Sciatic nerve (tissue), 2 donors: ENCODE results near the gene IARS2. TPM values are rescaled to one million over a fixed set of nuclear protein-coding genes. Genes with fewer than 3 reads are reported as not detected.
"Not testable (repeated sequence)": the region's sequence is repeated elsewhere in the genome, so short reads cannot be mapped to it uniquely, and the experiment has no call there.

ENCODE experiments used
- ATAC-seq: fragments of 200-7000 bp; cut with Tn5 transposase; one replicate; pipeline ENCODE4 v1.9.1; 2020; ENCODE audit warnings: mild to moderate bottlenecking, moderate library complexity
- DNase-seq: peaks from one replicate; pipeline ENCODE4 v3.0.0-alpha.2; 2020; ENCODE audit warnings: low spot score
- intact Hi-C: fragments of 100-400 bp; cut with DNase I; formaldehyde crosslinking; loops from one replicate; pipeline ENCODE4 v1.14.2; 2022
- total RNA-seq: library from RNA; stranded (reverse); fragmentation: NEBNext Ultra II Directional; extraction: Animal tissue kit (Norgen Biotek cat#: 25700); gene quantifications from one replicate; pipeline ENCODE4 v1.2.1, GENCODE V29; 2021
- donor health status: DM: no; HTN: no; CAD: no.
- donor health status: DM: no; HTN: no; CAD: no.

Gene IARS2
- 48.7 TPM for total RNA-seq

GRCh38 chr1:220094016-220094911 lies at the start of gene IARS2:
TSS of gene IARS2 (plus strand) at chr1:220094132. CDS start at chr1:220094217, 85 bp downstream.
- peak; percentile 95 for ATAC-seq
- intact Hi-C loops, result no loop called here
- DNase-seq, result peak; percentile 94

GRCh38 chr1:220044678-220045355 lies 49.1 kb upstream of the IARS2 start:
- ATAC-seq, result no peak
- DNase-seq, result no peak
- intact Hi-C loops, result no loop called here

GRCh38 chr1:220045356-220046051 lies 48.4 kb upstream of the IARS2 start:
- intact Hi-C loops, result no loop called here
- ATAC-seq, result no peak

GRCh38 chr1:220046052-220046930 lies 47.6 kb upstream of the IARS2 start, which contains the start of gene EPRS1:
TSS of gene EPRS1 (minus strand) at chr1:220046505. CDS start at chr1:220046388, 117 bp downstream.
- DNase-seq, result peak; percentile 93
- ATAC-seq, result peak; percentile 99
- intact Hi-C loops, result no loop called here

More at GRCh38 chr1:220045356-220046051, 48.4 kb upstream of the IARS2 start:
- no peak for DNase-seq

GRCh38 chr1:220056374-220056773 lies 37.6 kb upstream of the IARS2 start:
- intact Hi-C loops, result no loop called here
- DNase-seq (no peak), ATAC-seq (no peak)

GRCh38 chr1:220060876-220061275 lies 33.1 kb upstream of the IARS2 start:
- no peak for ATAC-seq
- DNase-seq, result no peak
- intact Hi-C loops, result no loop called here

- ATAC-seq (no peak), DNase-seq (no peak)
Measured at GRCh38 chr1:220062629-220063028, 31.3 kb upstream of the IARS2 start.

GRCh38 chr1:220067269-220068204 lies 26.4 kb upstream of the IARS2 start:
- intact Hi-C loops, result no loop called here
- no peak for ATAC-seq

More at GRCh38 chr1:220062629-220063028, 31.3 kb upstream of the IARS2 start:
- intact Hi-C loops, result no loop called here

GRCh38 chr1:220076861-220077762 lies 16.8 kb upstream of the IARS2 start:
- intact Hi-C loops, result loop anchor here (5.0 to 10.0 kb wide), 2 partner anchors 490 to 902 kb away; partner anchors contain the start of gene LYPLAL1
- DNase-seq (no peak), ATAC-seq (no peak)

More at GRCh38 chr1:220067269-220068204, 26.4 kb upstream of the IARS2 start:
- no peak for DNase-seq

GRCh38 chr1:220077887-220078286 lies 16.0 kb upstream of the IARS2 start:
- intact Hi-C loops, result loop anchor here (5.0 to 10.0 kb wide), 2 partner anchors 489 to 903 kb away; partner anchors contain the start of gene LYPLAL1
- no peak for ATAC-seq
- DNase-seq, result no peak

- intact Hi-C loops, result no loop called here
- ATAC-seq (no peak), DNase-seq (no peak)
Measured at GRCh38 chr1:220084460-220084859, 9.5 kb upstream of the IARS2 start.

GRCh38 chr1:220086261-220086686 lies 7.7 kb upstream of the IARS2 start:
- ATAC-seq, DNase-seq, intact Hi-C loops: not testable (repeated sequence)

- peak; percentile 89 for ATAC-seq
- intact Hi-C loops, result no loop called here
- DNase-seq, result peak; percentile 96
Measured at GRCh38 chr1:220089650-220090556, 4.0 kb upstream of the IARS2 start, which contains the start of gene BPNT1. TSS of gene BPNT1 (minus strand) at chr1:220089788. CDS start at chr1:220079846, 9,942 bp downstream.

- DNase-seq, result no peak
- ATAC-seq, result no peak
- intact Hi-C loops, result no loop called here
Measured at GRCh38 chr1:220092694-220093093, 1.2 kb upstream of the IARS2 start.
